SW 1271 (cell line): ENCODE measurements around the gene CLIC4.

Experiments used
- DNase-seq, 2 experiments: peaks; one replicate each; lab custom pipeline; 2025; lab: John Stamatoyannopoulos, UW

The CLIC4 gene

DNA sequence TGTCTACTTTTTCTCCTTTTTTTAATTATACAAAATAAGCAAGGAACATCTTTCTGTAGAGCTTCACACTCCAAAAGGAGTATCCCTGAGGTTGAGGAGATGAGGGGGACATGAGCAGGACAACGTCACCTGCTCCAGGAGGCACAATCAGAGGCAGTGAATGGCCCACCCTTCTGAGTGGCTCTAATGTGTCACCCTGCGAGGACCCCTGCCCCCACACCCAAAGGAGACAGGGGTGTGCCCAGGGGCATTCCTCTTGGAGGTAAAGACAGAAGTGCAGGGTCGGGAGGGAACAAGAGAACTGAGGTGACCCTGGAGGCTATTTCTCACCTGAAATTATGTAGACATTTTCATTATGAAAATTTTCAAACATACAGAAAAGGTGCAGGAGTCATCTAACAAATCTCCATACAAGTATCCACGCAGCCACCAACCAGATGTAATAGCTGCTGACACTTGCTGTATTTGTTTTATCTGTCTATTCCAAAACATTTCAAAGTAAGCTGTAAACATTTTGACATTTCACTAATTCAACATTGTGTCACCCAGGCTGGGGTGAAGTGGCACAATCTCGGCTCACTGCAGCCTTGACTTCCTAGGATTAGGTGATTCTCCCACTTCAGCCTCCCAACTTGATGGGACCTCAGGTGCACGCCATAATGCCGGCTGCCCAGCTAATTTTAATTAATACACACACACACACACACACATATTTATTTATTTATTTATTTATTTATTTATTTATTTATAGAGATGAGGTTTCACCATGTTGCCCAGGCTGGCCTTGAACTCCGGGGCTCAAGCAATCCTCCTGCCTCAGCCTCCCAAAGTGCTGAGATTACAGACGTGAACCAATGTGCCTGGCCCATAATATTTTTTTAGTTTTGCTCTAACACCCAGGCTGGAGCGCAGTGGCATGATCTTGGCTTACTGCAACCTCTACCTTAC is 114.1 kb downstream of the CLIC4 start:
- no peak for DNase-seq

DNA sequence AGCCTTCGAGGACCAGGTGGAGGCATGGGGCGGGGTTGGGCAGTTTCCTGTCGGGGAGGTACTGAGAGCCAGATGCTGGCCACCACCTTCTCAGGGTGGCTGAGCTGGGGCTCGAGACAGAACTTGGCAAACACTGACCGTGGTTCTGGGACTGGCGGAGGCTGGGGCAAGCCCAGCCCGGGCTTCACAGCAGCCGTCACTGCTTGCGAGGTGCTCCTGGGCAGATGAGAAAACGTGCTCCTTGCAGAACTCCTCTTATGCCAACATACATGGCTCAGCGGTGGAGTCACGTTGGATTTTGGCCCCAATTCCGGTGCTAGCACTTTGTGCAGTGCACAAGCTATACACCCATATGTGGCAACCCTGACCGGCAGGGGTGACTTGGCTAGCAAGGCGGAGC is 115.6 kb downstream of the CLIC4 start:
- DNase-seq: no peak

DNA sequence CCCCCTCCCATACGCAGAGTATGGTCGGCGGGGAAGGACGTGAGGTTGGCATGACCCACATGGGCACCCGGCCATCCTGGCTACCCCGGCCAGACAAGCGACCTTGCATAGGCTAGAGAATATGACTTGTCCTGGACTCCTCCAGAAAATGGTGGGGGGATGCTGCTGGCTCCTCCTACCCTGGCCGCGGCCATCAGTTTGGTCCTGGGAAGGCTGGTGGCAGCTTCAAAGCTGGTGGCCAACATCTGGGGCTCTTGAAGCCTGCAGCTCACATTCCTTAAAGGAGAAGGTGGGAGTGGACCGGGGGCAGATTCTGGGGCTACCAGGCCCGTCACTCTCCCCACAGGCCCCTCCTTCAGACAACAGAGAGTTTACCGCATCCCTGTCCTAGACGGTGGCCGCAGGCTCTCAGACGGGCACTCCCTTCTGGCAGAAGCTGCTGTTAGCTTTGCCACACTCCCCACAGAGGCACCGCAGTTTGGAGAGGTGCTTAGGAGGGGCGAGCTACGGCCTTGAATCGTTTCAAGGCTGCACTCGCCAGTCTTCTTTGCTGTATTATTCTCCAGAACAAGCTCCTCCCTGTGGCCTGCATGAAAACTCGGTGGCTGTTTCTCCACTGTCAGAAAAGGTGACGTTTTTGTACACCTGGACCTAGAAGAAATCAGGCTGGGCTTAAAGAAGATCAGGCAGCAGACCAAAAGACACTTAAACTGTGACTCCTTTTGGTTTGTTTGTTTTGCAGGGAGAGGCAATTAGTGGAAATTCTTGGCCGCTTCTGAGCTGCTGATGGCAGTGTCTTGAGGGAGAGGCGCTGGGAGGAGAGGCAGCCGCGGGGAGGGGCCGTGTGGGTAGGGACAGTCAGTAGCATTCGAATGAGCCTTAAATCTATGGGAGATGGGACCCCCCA is 116.8 kb downstream of the CLIC4 start:
- DNase-seq: no peak

DNA sequence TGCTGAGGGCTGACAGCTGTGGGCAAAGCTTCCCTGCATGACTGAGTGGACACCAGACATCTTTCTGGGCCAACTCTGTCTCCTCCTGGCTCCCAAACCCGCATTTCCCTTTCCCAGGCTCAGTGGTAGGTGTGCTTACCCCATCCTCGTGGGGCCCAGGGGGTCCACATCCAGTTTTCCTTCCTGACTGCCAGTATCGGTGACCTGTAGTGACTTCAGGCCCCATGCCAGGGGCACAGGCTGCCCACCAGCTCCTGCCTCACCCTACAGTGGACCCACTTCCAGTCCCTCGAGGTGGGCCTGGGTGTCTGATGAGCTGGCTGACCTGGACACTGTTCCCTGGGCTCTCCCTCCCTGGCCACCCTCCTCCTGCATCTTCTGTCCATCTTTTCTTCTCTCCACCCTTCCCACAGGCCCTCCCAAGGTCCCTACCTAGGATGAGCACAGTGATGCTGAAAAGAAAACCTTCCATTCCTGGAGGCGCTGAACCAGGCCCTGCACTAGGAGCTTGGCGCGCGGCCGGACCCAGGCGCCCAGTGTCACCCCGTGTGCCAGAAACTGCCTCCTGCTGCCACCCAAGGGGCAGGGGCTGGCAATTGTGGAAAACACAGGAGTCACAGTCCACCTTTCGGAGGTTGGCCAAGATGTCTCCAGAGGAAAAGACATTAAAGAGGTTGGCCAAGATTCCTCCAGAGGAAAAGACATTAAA is 117.7 kb downstream of the CLIC4 start:
- no peak for DNase-seq

DNA sequence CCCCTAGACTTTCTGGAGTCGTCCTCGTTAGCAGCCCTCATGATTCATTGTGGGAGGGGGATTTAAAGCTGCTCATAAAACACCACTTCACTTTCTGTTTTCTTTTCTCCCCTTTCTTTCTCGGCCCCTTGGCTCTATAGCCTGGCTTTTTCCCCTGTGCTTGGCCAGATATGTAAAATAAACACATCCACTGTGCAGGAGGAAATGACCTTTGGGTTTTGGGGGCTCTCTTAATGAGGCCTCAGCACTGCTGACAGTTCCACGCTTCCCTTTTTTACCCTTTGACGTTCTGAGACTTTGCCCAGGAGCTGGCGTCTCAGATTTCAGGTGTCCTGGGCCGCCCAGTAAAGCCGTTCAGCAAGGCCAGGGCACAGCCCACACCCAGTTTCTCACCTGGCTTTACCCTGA is 119.1 kb downstream of the CLIC4 start:
- DNase-seq: no peak

DNA sequence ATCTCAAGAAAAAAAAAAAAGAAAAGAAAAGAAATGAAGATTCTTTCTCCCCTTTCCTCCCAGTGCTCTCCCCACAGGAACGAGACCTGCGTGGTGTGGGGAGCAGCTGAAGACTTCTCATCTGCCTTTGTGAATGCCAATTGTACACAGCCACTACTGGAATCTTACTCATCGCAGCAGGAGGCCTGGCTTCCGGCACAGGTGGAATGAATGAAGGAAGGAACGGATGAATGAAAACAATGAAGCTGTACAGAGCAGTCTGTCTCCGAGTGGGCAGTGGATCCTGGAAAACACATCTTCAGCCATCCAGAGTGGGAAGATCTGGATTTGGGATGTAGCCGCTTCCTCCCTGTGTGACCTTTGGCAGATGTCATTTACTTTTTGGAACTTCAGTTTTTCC is 119.9 kb downstream of the CLIC4 start:
- no peak for DNase-seq

DNA sequence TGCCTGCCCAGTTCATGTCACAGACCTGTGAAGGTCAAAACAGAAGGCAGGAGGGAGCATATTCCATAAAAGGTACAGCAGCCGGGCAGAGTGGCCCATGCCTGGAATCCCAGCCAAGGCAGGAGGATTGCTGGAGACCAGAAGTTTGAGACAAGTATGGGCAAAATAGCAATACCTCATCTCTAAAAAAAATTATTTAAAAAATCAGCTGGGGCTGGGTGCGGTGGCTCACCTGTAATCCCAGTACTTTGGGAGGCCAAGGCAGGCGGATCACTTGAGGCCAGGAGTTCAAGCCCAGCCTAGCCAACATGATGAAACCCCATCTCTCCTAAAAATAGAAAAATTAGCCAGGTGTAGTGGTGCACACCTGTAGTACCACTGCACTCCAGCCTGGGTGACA is 120.3 kb downstream of the CLIC4 start:
- no peak for DNase-seq

DNA sequence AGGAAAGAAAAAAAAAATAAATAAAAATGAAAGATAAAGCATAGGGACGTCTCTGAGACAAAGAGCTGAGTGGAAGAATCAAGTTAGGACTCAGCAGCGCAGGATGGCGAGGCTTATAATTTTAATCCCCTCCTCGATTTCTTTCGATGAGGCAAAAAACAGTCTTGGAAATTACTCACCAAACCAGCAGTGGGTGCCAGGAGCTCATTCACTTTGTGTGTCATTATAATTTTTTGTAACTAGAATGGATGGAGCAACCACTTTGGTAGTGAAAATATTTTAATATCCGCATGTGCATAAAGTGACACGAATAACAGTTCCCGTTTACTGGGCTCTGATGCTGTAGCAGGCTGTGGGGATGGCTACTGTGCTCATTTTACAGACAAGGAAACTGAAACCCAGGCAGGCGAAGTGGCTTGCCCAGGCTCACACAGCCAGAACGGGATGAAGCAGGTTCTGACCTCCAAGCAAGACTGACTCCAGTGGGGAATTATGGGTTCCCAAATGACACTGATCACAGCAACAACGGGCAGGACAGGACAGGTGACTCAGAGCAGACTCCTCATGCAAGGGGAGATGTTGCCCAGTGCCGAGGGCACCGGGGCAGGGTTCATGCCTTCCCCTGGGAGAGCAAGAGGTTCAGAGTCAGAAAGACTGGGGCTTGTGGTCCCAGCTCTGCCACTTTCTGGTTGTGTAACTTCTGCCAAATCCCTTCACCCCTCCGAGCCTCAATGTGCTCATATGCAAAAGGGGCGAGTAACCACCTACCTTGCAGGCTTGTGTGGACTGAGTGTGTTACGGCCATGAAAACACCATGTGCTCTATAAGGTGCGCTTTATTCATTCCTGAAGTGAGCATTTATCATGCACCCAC is 121.2 kb downstream of the CLIC4 start:
- DNase-seq: no peak

DNA sequence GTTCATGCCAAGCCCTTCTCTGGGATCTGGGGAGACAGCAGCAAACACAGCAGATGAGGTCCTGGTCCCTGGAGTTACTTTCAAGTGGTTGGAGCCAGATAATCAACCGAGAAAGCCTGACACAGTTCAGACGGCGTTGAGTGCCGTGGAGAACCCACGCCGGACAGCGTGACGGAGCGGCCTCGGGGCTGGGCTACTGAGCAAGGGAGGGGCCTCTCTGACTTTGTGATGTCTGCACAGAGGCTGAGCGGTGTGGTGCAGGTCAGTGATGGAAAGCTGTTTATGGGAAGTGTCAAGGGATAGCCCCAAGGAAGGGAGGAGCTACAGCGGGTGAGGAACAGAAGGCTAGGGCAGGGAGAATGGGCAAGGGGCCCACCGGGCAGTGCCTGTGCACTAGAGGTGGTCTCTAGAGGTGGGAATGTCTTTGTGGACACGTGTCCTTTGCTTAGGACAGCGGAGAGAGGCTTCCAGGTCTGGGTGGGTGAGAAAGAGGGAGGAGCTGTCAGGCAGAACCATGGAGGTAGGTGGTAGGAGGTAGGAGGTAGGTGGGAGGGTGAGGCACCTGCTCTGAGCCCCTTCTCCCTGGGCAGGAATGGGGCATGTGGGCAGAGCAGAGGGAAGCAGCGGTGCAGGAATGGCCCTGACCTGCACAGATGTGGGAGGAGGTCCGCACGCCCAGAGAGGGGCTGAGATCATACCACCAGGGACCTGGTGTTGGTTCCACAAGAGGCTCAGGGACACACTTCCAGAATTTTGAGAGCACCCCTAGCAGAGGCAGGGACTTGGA is 122.0 kb downstream of the CLIC4 start:
- no peak for DNase-seq

DNA sequence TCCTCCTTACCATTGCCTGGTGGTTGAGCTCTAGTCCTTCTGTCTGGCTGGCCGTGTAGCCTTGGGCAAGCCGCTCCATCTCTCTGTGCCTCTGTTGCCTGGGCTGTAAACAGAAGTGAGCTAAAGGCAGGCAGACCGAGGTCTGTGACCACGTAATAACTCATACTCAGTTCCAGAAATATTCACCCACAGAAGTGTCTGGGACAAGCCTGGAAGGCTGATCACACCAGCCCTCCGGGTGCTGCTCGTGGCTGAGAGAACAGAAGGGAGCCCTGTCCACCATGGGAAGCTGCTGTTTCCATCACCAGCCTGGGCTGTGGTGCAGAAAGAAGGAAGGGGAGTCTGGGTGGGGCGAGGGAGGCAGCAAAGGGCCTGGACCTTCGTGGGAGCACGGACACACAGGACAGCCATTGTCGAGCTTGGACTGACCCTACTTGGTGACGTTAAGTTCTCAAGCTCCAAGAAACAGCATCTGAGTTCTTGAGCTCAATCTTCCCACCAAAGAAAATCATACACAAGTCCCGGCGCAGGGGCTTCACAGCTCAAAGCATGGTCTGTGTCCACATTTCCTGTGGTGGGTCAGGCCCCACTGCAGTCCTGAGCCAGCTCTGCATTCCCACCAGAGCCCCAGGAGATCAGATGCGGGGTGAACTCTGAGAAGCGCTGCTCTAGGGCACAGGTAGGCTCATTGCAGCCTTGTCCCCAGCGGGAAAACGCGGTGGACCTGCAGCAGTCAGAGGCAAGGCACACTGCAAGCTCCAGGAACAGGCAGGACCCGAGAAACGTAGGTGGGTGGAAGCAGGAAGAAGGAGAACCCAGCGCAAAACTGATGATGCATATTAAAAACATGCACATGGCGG is 123.0 kb downstream of the CLIC4 start:
- no peak for DNase-seq

DNA sequence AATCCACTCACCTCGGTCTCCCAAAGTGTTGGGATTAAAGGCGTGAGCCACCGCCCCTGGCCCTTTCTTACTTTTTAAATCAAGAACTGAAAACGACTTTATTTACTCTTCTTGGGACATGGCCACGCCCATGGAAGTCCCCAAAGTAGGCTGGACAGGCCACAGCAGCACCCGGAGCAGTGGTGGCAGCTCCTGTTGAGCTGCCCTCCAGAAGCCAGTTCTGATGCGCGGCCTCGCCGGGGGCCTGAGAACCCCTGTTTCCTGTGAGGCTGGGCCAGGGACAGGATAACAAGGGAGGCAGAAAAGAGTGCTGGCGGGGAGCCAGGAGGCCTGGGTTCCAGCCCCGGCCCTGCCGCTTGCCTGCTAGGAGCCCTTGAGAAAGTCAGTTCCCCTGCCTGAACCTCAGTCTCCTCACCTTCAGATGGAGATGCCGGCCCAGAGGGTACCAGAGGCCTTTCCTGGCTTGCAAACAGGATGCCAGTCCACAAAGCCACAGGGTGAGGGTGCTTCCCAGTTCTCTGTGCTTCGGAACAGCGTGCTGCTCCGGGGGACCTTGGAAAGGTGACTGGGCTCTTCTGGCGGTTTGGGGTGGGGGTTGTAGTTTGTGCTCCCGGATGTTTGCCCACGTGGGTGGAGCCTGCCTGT is 125.4 kb downstream of the CLIC4 start:
- DNase-seq: no peak

DNA sequence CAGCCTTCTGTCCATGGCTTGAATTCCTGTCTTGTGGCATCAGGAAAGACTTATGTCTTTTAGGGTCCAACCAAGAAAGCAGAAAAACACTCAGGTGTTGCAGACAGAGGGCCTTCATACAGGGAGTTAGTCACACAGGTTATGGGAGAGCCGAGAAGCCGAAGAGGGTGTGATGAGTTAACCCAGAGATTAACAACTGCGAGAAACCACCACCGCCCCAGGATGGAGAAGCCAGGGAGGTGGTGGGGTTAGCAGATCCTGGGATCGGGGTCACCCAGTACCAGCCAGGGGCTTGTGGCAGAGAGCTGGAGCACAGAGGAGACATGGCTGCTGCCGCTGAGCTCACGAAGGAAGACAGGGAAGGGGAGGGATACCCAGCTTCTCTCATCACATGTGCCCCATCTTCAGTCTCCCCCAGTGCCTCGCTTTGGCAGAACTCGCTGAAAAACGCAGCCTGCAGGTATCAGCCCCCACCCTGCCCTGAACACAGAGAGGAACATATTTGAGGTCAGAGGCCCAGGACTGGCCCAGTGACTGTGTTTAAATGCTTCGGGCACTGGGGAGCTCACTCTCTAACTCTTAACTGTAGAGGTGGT is 126.2 kb downstream of the CLIC4 start:
- DNase-seq: no peak

DNA sequence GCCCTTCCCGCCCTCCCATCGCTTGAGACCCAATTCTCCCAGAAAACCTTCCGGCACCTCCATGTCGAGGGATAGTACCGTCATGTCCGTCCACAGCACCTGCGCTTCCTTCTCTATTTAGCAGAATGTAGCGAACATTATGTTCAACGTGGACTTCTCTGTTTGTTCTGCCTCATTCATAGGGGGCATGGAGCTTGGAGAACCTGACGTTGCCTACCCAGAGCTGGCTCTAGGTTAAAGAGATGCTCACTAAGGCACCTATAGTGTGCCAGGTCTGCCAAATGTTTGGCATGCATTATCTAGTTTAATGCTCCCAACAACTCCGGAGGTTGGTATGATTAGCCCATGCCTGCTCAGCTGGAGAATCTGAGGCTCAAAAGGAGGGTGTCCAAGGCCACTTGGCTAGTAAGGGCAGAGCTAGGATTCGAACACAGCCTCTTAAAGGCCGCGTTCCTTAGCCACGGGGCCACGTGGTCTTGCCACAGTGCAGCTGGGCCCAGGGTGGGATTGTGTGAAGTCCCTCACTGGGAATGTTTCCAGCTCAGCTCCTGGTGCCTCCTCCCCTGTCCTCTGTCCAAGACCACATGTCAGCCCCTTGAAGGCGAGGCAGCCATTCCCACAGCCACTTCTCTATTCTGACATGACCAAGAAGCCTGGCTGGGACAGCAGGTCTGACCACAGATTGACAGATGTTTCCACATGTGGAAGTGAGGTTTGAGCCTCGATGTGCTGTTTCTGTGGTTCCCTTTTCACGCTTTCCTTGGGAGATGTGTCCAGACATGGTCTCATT is 127.0 kb downstream of the CLIC4 start:
- DNase-seq: no peak

DNA sequence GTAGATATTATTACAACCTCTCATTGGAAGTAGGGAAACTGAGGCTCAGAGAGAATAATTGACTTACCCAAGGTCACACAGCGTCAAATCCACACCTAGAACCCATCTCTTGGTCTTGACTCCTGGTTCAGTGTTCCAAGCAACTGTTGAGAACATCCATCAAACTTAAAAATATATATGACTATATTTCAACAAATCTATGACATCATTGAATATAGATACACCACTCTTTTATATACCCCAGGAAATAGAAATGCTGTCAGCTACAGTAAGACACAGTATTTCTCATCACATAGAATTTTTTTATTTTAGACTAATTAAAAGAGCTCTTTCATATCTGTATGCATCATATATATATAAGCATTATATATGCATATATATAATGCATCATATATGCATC is 127.9 kb downstream of the CLIC4 start:
- no peak for DNase-seq

DNA sequence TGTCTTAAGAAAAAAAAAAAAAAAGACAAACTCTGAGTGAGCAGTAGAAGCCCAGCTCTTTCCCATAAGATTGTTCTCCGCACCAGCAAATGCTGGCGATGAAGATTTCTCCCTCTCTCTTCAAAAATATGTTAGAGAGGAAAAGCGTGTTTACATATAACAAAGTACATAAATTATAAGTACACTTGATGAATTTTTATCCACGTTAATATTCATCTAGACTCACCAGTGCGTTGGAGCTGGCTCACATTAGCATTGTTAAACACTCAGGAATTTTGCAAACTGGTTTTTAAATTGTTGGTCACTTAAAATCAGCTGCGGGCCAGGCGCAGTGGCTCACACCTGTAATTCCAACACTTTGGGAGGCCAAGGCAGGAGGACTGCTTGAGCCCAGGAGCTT is 128.8 kb downstream of the CLIC4 start:
- no peak for DNase-seq

DNA sequence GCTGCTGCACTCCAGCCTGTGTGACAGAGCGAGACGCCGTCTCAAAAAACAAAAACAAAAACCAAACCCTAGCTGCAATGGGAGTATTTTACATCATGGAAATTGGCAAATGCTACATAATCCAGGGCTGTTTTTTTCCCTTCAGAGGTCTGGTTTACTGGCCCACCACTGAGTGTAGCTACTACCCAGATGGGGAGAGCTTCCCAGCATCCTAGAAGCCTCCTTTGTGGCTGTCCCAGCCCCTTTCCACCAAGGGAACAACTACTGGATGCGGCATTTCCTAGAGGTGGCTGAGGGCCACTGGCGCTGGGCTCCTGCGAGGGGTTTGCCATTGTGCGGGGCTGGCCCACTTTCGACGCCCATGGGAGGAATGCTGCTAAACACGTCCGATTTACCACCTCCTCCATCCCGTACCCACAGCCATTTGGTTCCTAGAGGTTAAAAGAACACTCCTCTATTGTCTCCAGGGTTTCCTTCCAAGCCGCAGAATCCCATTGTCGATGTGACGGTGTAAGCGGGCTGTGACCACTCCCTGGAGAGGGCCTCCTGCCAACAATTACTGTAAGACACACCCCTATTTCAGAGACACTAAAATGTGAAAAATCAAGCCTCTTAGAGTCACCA is 129.5 kb downstream of the CLIC4 start:
- DNase-seq: no peak

DNA sequence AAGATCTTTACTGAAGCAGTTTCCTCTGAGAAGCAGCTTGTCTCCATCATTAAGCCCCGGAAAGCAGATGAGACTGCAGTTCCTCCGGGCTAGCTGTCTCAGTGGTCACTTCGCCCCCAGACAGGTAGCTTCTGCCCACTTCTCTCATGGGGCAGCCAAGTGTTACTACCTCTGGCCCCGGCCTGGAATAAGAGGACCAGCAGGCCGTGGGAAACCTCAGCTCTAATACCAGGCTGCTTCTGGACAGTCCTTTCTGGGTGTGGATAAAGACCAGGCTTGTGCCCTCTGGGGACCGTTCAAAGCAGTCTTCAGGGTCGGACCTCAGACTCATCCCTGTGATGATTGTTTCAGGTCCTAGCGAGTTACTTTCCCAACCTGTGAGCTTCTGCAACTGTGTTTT is 130.0 kb downstream of the CLIC4 start:
- no peak for DNase-seq
